ENCODE data around the gene ATXN7.

The ATXN7 gene

GRCh38 chr3:63851287-63851686 is 12.4 kb upstream of the ATXN7 start:
- TF ChIP-seq CTCF (IDR thresholded peaks at IDR 0.05; ENCODE audit: borderline replicate concordance, insufficient read depth, low read depth, low read length), result no peak
- H3K4me3 ChIP-seq (ENCODE audit: low read depth, low read length), result no peak overlapping the region

- TF ChIP-seq CTCF (IDR thresholded peaks at IDR 0.05; ENCODE audit: borderline replicate concordance, insufficient read depth, low read depth, low read length), result no peak
- no peak overlapping the region for H3K4me3 ChIP-seq (ENCODE audit: low read depth, low read length)
Observed at GRCh38 chr3:63853106-63853505, 10.6 kb upstream of the ATXN7 start.

- no peak overlapping the region for H3K4me3 ChIP-seq (ENCODE audit: low read depth, low read length)
- TF ChIP-seq CTCF (IDR thresholded peaks at IDR 0.05; ENCODE audit: borderline replicate concordance, insufficient read depth, low read depth, low read length), result no peak
Observed at GRCh38 chr3:63855333-63855940, 8.2 kb upstream of the ATXN7 start.

GRCh38 chr3:63857311-63857710 is 6.4 kb upstream of the ATXN7 start:
- TF ChIP-seq CTCF (IDR thresholded peaks at IDR 0.05; ENCODE audit: borderline replicate concordance, insufficient read depth, low read depth, low read length), result no peak

GRCh38 chr3:63860776-63861175 is 2.9 kb upstream of the ATXN7 start:
- TF ChIP-seq CTCF (IDR thresholded peaks at IDR 0.05; ENCODE audit: borderline replicate concordance, insufficient read depth, low read depth, low read length), result no peak

More at GRCh38 chr3:63857311-63857710, 6.4 kb upstream of the ATXN7 start:
- no peak overlapping the region for H3K4me3 ChIP-seq (ENCODE audit: low read depth, low read length)

GRCh38 chr3:63861306-63861705 is 2.4 kb upstream of the ATXN7 start:
- H3K4me3 ChIP-seq (ENCODE audit: low read depth, low read length), result no peak overlapping the region
- no peak for TF ChIP-seq CTCF (IDR thresholded peaks at IDR 0.05; ENCODE audit: borderline replicate concordance, insufficient read depth, low read depth, low read length)

More at GRCh38 chr3:63860776-63861175, 2.9 kb upstream of the ATXN7 start:
- no peak overlapping the region for H3K4me3 ChIP-seq (ENCODE audit: low read depth, low read length)

GRCh38 chr3:63862804-63863149 is 890 bp upstream of the ATXN7 start:
- no peak for TF ChIP-seq CTCF (IDR thresholded peaks at IDR 0.05; ENCODE audit: borderline replicate concordance, insufficient read depth, low read depth, low read length)
- peak overlapping the region; percentile 95 for H3K4me3 ChIP-seq (ENCODE audit: low read depth, low read length)
